OCI-LY1 (cell line): ENCODE data around the gene SDHC.

Experiments used
- CTCF ChIP-seq: fragments of 200-600 bp; sonication (generic), shearing (Covaris generic); IDR thresholded peaks from 2 replicates; pipeline ENCODE4 v1.5.1; 2017; ENCODE audit warnings: mild to moderate bottlenecking, antibody characterized with exemption, low read length, moderate library complexity, mixed read lengths
- EZH2 ChIP-seq: fragments of 200-600 bp; sonication (generic), shearing (Covaris generic); IDR thresholded peaks from 2 replicates; pipeline ENCODE4 v1.8.0; 2017; ENCODE audit warnings: borderline replicate concordance, mixed run types, mild to moderate bottlenecking, antibody characterized with exemption, low read length, moderate library complexity, mixed read lengths

GRCh38 chr1:161285521-161285920, 28.7 kb upstream of the SDHC start:
- no peak for TF ChIP-seq CTCF
- no peak for TF ChIP-seq EZH2
